ENCODE measurements around the gene NELFB. TPM values are rescaled to one million over a fixed set of nuclear protein-coding genes. Genes with fewer than 3 reads are reported as not detected.
"Not testable (repeated sequence)": the region's sequence is repeated elsewhere in the genome, so short reads cannot be mapped to it uniquely, and the experiment has no call there.

The NELFB gene
- total and polyA plus RNA-seq, 4 donors: 4.7 to 24.6 (median 18.1) TPM

GRCh38 chr9:137237759-137238726 is 17.1 kb upstream of the NELFB start:
- WGBS: 68% methylated on average over 13 of the region's 13 CpGs
- DNase-seq (ENCODE audit: low spot score): no peak
- Histone ChIP-seq H3K9ac (ENCODE audit: low read depth in 1 of 2, low read length in 2 of 2) (no peak overlapping the region), H3K4me3 (ENCODE audit: low read depth in 1 of 3, low read length in 3 of 3) (no peak overlapping the region), H3K27me3 (ENCODE audit: control insufficient read depth in 4 of 4, insufficient read depth in 4 of 4, low read length in 3 of 4) (no peaks in the 10 kb centered on the region), H3K27ac (ENCODE audit: low read depth in 1 of 2, low read length in 2 of 2) (no peak overlapping the region), H3K9me3 (ENCODE audit: control insufficient read depth in 4 of 4, low read length in 3 of 4) (no peaks in the 10 kb centered on the region), H3K36me3 (ENCODE audit: control insufficient read depth in 4 of 4, insufficient read depth in 3 of 4, low read depth in 1 of 4, low read length in 3 of 4) (peaks cover 0 to 5% (median 3%) of the 10 kb centered on the region in 4 donors), H3K4me1 (ENCODE audit: control insufficient read depth in 4 of 4, insufficient read depth in 4 of 4, low read length in 3 of 4) (peaks cover 8 to 39% (median 19%) of the 10 kb centered on the region in 4 donors)
- TF ChIP-seq HNF4G (IDR thresholded peaks at IDR 0.05): no peak
- TF ChIP-seq, protein P1, sequence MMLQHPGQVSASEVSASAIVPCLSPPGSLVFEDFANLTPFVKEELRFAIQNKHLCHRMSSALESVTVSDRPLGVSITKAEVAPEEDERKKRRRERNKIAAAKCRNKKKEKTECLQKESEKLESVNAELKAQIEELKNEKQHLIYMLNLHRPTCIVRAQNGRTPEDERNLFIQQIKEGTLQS (IDR thresholded peaks at IDR 0.05): no peak
- no peak for TF ChIP-seq FOXA1 (IDR thresholded peaks at IDR 0.05)
- no peak for TF ChIP-seq TAF1 (conservative IDR thresholded peaks at IDR 0.05)
- no peak for TF ChIP-seq SP1 (IDR thresholded peaks at IDR 0.05)
- TF ChIP-seq, protein P2, sequence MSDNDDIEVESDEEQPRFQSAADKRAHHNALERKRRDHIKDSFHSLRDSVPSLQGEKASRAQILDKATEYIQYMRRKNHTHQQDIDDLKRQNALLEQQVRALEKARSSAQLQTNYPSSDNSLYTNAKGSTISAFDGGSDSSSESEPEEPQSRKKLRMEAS (IDR thresholded peaks at IDR 0.05): no peak
- TF ChIP-seq JUND (IDR thresholded peaks at IDR 0.05): no peak
- TF ChIP-seq RAD21 (IDR thresholded peaks at IDR 0.05): no peak
- TF ChIP-seq HNF4A (conservative IDR thresholded peaks at IDR 0.05): no peak
- TF ChIP-seq RXRA (IDR thresholded peaks at IDR 0.05): no peak
- no peak for TF ChIP-seq REST (IDR thresholded peaks at IDR 0.05)
- no peak for TF ChIP-seq EGR1 (IDR thresholded peaks at IDR 0.05; ENCODE audit: low read depth in 2 of 2)
- no peak for TF ChIP-seq FOXA2 (IDR thresholded peaks at IDR 0.05)
- TF ChIP-seq, protein P3, sequence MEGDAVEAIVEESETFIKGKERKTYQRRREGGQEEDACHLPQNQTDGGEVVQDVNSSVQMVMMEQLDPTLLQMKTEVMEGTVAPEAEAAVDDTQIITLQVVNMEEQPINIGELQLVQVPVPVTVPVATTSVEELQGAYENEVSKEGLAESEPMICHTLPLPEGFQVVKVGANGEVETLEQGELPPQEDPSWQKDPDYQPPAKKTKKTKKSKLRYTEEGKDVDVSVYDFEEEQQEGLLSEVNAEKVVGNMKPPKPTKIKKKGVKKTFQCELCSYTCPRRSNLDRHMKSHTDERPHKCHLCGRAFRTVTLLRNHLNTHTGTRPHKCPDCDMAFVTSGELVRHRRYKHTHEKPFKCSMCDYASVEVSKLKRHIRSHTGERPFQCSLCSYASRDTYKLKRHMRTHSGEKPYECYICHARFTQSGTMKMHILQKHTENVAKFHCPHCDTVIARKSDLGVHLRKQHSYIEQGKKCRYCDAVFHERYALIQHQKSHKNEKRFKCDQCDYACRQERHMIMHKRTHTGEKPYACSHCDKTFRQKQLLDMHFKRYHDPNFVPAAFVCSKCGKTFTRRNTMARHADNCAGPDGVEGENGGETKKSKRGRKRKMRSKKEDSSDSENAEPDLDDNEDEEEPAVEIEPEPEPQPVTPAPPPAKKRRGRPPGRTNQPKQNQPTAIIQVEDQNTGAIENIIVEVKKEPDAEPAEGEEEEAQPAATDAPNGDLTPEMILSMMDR (IDR thresholded peaks at IDR 0.05; ENCODE audit: low read depth, low read length, missing input control): no peak

GRCh38 chr9:137239541-137240200 is 15.5 kb upstream of the NELFB start:
- not testable (repeated sequence) for H3K9me3 ChIP-seq (ENCODE audit: control insufficient read depth in 4 of 4, low read length in 3 of 4); H3K27me3 ChIP-seq (ENCODE audit: control insufficient read depth in 4 of 4, insufficient read depth in 4 of 4, low read length in 3 of 4); DNase-seq (ENCODE audit: low spot score)
- Histone ChIP-seq H3K4me1 (ENCODE audit: control insufficient read depth in 4 of 4, insufficient read depth in 4 of 4, low read length in 3 of 4) (peaks cover 8 to 49% (median 21%) of the 10 kb centered on the region in 4 donors), H3K27ac (ENCODE audit: low read depth in 1 of 2, low read length in 2 of 2) (peak overlapping the region; percentile 74 to 92), H3K36me3 (ENCODE audit: control insufficient read depth in 4 of 4, insufficient read depth in 3 of 4, low read depth in 1 of 4, low read length in 3 of 4) (peaks cover 0 to 11% (median 5%) of the 10 kb centered on the region in 4 donors), H3K9ac (ENCODE audit: low read depth in 1 of 2, low read length in 2 of 2) (peak overlapping the region in 1 of 2 donors; percentile 38), H3K4me3 (ENCODE audit: low read depth in 1 of 3, low read length in 3 of 3) (peak overlapping the region; percentile 43 to 57 (median 49))
- 63% methylated on average over 27 of the region's 27 CpGs for WGBS
